Aorta (tissue), 5 donors: ENCODE data around the gene TENM4. TPM values are rescaled to one million over a fixed set of nuclear protein-coding genes. Genes with fewer than 3 reads are reported as not detected.

Experiments
- ATAC-seq: fragments of 200-7000 bp; cut with Tn5 transposase; one replicate; pipeline ENCODE4 v1.9.1; 2022; ENCODE audit warnings: moderate library complexity; ENCODE audit not compliant: low FRiP score
- DNase-seq, 2 donors: peaks; one replicate each; pipeline ENCODE4 v3.0.0-alpha.2; 2020
- H3K27ac ChIP-seq, 2 donors: one replicate each; pipeline ENCODE4 v1.5.1; 2013; ENCODE audit warnings: low read length in 2 of 2, mild to moderate bottlenecking in 2 of 2, moderate library complexity in 2 of 2, control low read depth in 1 of 2, inconsistent platforms in 1 of 2, low read depth in 1 of 2
- H3K27me3 ChIP-seq, 2 donors: one replicate each; pipeline ENCODE4 v1.6.1; 2013; ENCODE audit warnings: control low read depth in 1 of 2, low read length in 1 of 2, mild to moderate bottlenecking in 1 of 2, moderate library complexity in 1 of 2; ENCODE audit not compliant: insufficient read depth in 2 of 2, control insufficient read depth in 1 of 2
- H3K36me3 ChIP-seq, 2 donors: one replicate each; pipeline ENCODE4 v1.6.1; 2013; ENCODE audit warnings: control low read depth in 1 of 2, low read length in 1 of 2, mild to moderate bottlenecking in 1 of 2; ENCODE audit not compliant: insufficient read depth in 2 of 2, control insufficient read depth in 1 of 2
- H3K4me1 ChIP-seq, 2 donors: one replicate each; pipeline ENCODE4 v1.6.1; 2013; ENCODE audit warnings: low read length in 2 of 2, control low read depth in 1 of 2, mild to moderate bottlenecking in 1 of 2, moderate library complexity in 1 of 2; ENCODE audit not compliant: insufficient read depth in 2 of 2, control insufficient read depth in 1 of 2
- H3K4me3 ChIP-seq, 2 donors: one replicate each; pipeline ENCODE4 v1.5.1; 2013; ENCODE audit warnings: low read length in 2 of 2, control low read depth in 1 of 2, mild to moderate bottlenecking in 1 of 2
- H3K9me3 ChIP-seq: one replicate; pipeline ENCODE4 v1.6.1; 2013; ENCODE audit warnings: mild to moderate bottlenecking, low read length; ENCODE audit not compliant: control insufficient read depth
- WGBS, 2 donors: extraction: QIAGEN DNeasy Blood & Tissue Kit; methylation state at CpG; one replicate each; pipeline ENCODE4 v1.1.7; 2013; 5-methylcytosine and 5-hydroxymethylcytosine counted together
- intact Hi-C, 2 donors: fragments of 100-400 bp; cut with DNase I; formaldehyde crosslinking; loops; one replicate each; pipeline versions ENCODE4 v1.14.2 to v1.15.0; 2022
- polyA plus RNA-seq, 2 donors: library from polyadenylated mRNA; stranded (reverse); fragments of 200-250 nt; gene quantifications; one replicate each; pipeline ENCODE4 v1.2.3, GENCODE V29; 2013
- total RNA-seq, 2 donors: library from RNA; stranded (reverse); fragmentation: NEBNext Ultra II Directional; extraction: Animal tissue kit (Norgen Biotek cat#: 25700); gene quantifications; one replicate each; pipeline ENCODE4 v1.2.1, GENCODE V29; 2021
- donor health status: healthy with polysubstance abuse.
- donor health status: Bipolar disorder and iron deficiency.
- donor health status: DM: no; HTN: no; CAD: no.
- donor health status: DM: no; HTN: no; CAD: no.
- donor health status: DM: yes; HTN: yes; CAD: no.

Gene TENM4
- total and polyA plus RNA-seq, 4 donors: 0.20 to 9.1 (median 2.5) TPM

DNA sequence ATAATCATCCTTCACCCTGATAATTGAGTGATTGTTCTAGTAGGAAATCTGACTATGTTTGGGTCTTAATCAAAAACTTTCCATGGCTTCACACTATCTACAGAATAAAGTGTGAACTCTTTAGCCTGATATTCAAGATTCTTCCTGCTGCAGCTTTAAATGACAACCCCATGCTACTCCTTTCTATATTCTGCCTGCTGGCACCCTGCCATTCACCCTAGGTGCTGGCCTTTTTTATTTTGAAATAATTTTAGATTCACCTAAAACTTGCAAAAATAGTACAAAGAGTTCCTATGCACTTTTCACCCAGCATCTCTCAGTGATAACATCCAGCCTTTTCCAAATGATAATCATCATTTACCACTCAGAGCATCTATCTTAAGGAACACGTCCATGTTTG is 502.8 kb downstream of the TENM4 start:
- H3K4me1 ChIP-seq: no peaks in the 10 kb centered on the region
- 17 to 35% methylated on average over 1 of the region's 1 CpG for WGBS, 2 donors
- H3K36me3 ChIP-seq: no peaks in the 10 kb centered on the region
- DNase-seq (no peak), ATAC-seq (no peak)
- no peaks in the 10 kb centered on the region for H3K27me3 ChIP-seq
- H3K27ac ChIP-seq: no peak overlapping the region
- intact Hi-C loops: no loop called here
- H3K4me3 ChIP-seq: no peak overlapping the region
- H3K9me3 ChIP-seq: no peaks in the 10 kb centered on the region

DNA sequence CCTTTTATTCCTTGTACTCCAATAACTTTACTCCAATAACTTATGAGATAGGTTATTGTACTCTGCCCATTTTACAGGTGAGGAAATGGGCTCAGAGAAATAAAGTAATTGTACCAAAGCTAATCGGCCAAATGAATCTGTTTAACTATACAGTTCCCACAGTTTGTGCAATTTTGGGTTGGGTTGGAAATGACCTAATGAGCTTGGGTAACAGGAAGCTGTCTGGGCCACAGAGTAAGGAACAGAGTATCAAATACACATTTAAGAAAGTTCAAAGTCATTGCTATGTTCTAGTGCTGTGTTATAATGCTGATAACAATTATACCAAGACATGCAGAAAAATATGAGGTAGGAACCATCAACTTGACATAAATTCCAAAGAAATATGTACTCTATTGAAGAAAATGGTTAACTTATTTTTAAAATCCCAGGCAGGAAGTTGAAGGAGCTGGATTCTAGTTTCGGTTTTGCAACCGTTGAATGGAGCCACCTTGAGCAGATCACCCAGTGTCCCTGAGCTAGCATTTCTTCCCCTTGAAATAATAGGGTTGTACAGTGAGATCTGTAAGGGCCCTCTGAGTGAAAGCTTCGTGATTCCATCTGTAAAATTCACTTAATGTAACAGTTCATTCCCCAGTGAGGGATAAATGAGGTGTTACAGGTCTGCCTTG is 505.3 kb downstream of the TENM4 start:
- Histone ChIP-seq H3K9me3 (no peaks in the 10 kb centered on the region), H3K4me3 (no peak overlapping the region), H3K27ac (no peak overlapping the region), H3K36me3 (no peaks in the 10 kb centered on the region), H3K27me3 (no peaks in the 10 kb centered on the region), H3K4me1 (no peaks in the 10 kb centered on the region)
- no peak for DNase-seq
- 82% methylated on average over 4 of the region's 4 CpGs for WGBS, 2 donors
- no peak for ATAC-seq
- intact Hi-C loops: no loop called here

DNA sequence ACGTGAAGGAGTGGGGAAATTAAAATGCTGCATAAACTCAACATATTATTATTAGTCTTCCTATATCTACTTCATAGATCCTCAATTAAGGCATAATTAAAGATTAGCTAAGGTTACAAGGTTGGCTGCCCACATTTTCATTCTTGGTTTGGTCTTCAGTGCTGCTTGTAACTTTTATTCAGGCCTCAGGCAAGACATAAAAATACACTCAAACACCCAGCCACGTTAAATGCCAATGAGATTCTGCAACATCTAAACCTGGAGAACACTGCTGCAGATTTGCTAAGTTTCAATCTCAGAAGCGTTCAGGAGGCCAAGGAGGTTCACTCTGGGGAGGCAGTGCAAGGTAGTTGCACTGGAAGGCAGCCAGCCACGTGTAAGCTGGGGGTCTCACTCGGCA is 507.5 kb downstream of the TENM4 start:
- Histone ChIP-seq H3K9me3 (no peaks in the 10 kb centered on the region), H3K27me3 (no peaks in the 10 kb centered on the region), H3K4me3 (no peak overlapping the region), H3K36me3 (no peaks in the 10 kb centered on the region), H3K4me1 (no peaks in the 10 kb centered on the region), H3K27ac (no peak overlapping the region)
- intact Hi-C loops: no loop called here
- 71 to 78% methylated on average over 5 of the region's 5 CpGs for WGBS, 2 donors
- DNase-seq (no peak), ATAC-seq (no peak)

DNA sequence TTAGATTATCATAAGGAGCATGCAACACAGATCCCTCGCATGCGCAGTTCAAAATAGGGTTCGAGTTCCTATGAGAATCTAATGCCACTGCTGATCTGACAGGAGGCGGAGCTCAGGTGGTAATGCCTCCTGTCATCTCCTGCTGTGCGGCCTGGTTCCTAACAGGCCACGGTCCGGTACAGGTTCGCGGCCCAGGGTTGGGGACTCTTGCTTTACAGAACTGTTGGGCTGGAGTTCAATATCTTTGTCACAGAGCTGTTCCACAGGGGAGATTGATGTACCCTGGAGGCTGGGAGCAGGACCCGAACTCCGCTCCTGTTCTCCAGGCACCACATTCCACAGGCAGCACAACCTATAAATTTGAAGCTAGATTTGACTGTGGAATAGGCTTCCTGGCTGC is 508.1 kb downstream of the TENM4 start:
- 96% methylated on average over 11 of the region's 11 CpGs for WGBS, 2 donors
- no peaks in the 10 kb centered on the region for H3K4me1 ChIP-seq
- no peak overlapping the region for H3K4me3 ChIP-seq
- no peaks in the 10 kb centered on the region for H3K9me3 ChIP-seq
- H3K27me3 ChIP-seq: no peaks in the 10 kb centered on the region
- DNase-seq: no peak
- no peaks in the 10 kb centered on the region for H3K36me3 ChIP-seq
- H3K27ac ChIP-seq: no peak overlapping the region
- intact Hi-C loops: no loop called here
- ATAC-seq: no peak

DNA sequence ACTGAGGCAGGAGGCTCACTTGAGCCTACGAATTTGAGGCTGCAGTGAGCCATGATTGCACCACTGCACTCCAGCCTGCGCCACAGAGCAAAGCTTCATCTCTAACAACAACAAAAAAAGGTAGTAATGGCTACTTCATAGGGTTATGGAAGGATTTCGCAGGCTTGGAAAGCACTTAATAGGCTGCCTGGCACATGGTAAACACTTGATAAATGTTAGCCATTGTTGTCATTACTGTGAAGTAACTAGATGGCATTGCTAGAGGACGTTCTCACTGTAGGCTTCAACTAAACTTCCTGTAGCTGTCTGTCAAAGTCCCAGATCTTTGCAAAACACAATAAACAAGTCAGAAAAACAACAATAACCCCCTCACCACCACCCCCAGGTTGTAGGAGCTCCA is 508.9 kb downstream of the TENM4 start:
- intact Hi-C loops: no loop called here
- Histone ChIP-seq H3K36me3 (no peaks in the 10 kb centered on the region), H3K4me3 (no peak overlapping the region), H3K27me3 (no peaks in the 10 kb centered on the region), H3K4me1 (no peaks in the 10 kb centered on the region), H3K9me3 (no peaks in the 10 kb centered on the region), H3K27ac (no peak overlapping the region)
- DNase-seq: no peak
- no peak for ATAC-seq
- WGBS, 2 donors: 88 to 89% methylated on average over 4 of the region's 4 CpGs

DNA sequence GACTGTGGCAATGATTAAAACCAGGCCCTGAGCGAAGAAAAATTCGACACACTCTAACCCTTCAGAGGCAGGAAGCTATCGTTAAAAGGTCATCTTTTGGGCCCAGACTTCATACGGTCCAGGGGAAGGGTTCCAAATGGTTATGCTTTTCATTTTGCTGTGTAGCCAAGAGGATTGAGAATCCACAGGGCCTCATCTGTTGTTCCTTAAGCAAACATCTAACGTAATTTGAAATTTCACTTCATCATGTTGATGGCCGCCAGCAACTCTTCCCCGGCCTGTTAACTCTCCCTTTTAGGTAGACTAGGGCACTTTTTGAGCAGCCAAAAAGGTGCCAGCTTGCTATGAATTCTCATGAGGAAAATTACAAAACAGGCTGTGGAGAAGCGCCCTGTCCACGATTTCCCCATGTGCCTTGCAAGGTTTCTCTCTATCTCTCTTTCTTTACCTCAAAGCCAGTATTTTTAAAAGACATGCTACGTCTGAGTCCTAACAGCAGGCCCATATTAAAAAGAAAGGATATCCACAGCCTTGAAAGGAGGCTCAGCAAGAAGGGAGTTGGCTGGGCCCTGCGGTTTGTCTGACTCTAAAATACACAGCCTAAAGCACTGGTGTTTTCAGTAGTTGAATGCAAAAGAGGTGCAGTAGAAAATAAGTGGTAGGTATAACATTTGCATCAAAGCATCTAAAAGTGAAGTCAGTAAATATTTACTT is 509.9 kb downstream of the TENM4 start:
- H3K4me3 ChIP-seq: no peak overlapping the region
- intact Hi-C loops: no loop called here
- WGBS, 2 donors: 76 to 77% methylated on average over 11 of the region's 11 CpGs
- no peaks in the 10 kb centered on the region for H3K27me3 ChIP-seq
- no peak overlapping the region for H3K27ac ChIP-seq
- H3K9me3 ChIP-seq: no peaks in the 10 kb centered on the region
- ATAC-seq (no peak), DNase-seq (no peak)
- no peaks in the 10 kb centered on the region for H3K36me3 ChIP-seq
- no peaks in the 10 kb centered on the region for H3K4me1 ChIP-seq

DNA sequence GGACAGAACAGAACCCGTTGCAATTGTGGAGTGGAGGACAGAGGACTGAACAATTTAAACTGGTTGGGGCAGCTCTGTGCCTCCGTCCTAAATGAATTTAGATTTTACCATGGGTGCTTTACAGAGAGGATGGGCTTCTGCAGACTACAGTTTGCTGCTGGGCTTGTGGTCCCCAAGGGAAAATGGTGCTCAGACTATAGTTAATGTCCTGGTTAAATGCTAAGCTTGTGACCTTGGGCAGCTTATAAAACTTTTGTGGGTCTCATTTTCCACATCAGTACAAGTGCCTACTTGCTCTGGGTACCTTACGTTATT is 511.0 kb downstream of the TENM4 start:
- Histone ChIP-seq H3K36me3 (no peaks in the 10 kb centered on the region), H3K9me3 (no peaks in the 10 kb centered on the region), H3K4me3 (no peak overlapping the region), H3K27ac (no peak overlapping the region), H3K27me3 (no peaks in the 10 kb centered on the region), H3K4me1 (no peaks in the 10 kb centered on the region)
- intact Hi-C loops: no loop called here
- WGBS, 2 donors: 78 to 82% methylated on average over 3 of the region's 3 CpGs
- DNase-seq (no peak), ATAC-seq (no peak)

DNA sequence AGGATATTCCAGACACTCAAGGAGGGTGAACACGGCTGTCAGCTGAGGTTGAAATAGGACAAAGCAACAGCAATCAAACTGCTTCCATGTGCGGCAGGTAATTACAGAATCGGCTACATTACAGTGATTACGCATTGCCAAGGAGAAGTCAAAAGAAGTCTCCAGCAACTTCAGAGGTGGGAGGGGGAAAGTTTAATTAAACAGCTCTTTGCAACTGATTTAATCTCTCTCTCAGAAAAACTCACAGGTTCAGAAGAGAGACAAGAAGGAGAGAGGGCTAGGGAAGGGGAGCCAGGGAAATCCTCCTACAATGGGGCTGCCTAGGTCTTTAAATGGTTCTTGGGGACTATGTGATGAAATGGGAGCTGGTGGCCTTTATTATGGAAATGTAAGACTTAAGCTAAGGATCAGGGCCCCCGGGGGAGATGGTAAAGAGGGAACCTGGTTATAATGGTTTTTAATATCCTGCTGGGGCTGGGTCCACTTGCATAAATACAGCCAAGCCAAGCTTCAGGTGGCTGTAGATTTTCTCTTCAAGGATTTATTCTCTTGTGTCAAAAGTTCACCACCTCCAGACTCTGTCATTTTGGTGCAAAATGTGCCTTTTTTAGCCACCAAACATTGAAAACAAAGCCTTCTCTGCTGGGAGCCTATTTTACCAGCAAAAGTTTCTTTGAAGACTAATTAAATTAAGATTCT is 511.5 kb downstream of the TENM4 start:
- no peaks in the 10 kb centered on the region for H3K27me3 ChIP-seq
- no peak for DNase-seq
- ATAC-seq: no peak
- H3K4me3 ChIP-seq: no peak overlapping the region
- no peaks in the 10 kb centered on the region for H3K4me1 ChIP-seq
- no peaks in the 10 kb centered on the region for H3K36me3 ChIP-seq
- intact Hi-C loops: no loop called here
- no peak overlapping the region for H3K27ac ChIP-seq
- no peaks in the 10 kb centered on the region for H3K9me3 ChIP-seq
- 68 to 70% methylated on average over 5 of the region's 5 CpGs for WGBS, 2 donors

DNA sequence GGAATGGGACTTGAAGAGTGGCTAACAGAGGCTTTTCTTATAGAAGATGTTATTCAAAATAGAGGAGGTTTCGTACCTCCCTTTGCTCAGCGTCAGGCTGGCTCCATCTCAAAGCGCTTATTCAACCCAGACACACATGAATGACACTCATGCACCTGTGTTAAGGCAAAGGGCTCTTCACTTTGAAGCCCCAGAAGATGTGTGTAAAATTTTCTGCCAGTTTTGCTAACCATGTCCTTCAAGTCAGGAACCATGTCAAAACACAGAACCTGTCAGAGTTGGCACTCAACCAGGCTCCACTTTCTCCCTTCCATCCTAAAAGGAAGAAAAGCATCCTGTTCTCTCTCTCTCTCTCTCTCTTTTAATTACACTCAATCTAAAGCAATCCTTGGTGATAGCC is 513.3 kb downstream of the TENM4 start:
- Histone ChIP-seq H3K27me3 (no peaks in the 10 kb centered on the region), H3K4me1 (no peaks in the 10 kb centered on the region), H3K9me3 (no peaks in the 10 kb centered on the region), H3K27ac (no peak overlapping the region), H3K36me3 (no peaks in the 10 kb centered on the region), H3K4me3 (no peak overlapping the region)
- DNase-seq: no peak
- intact Hi-C loops: no loop called here
- ATAC-seq: no peak
- WGBS, 2 donors: 74 to 77% methylated on average over 3 of the region's 3 CpGs
